ENCODE measurements around the gene OR4D2. TPM values are rescaled to one million over a fixed set of nuclear protein-coding genes. Genes with fewer than 3 reads are reported as not detected.

OR4D2 gene
- total RNA-seq, 3 donors from 2014 or later: not detected

DNA sequence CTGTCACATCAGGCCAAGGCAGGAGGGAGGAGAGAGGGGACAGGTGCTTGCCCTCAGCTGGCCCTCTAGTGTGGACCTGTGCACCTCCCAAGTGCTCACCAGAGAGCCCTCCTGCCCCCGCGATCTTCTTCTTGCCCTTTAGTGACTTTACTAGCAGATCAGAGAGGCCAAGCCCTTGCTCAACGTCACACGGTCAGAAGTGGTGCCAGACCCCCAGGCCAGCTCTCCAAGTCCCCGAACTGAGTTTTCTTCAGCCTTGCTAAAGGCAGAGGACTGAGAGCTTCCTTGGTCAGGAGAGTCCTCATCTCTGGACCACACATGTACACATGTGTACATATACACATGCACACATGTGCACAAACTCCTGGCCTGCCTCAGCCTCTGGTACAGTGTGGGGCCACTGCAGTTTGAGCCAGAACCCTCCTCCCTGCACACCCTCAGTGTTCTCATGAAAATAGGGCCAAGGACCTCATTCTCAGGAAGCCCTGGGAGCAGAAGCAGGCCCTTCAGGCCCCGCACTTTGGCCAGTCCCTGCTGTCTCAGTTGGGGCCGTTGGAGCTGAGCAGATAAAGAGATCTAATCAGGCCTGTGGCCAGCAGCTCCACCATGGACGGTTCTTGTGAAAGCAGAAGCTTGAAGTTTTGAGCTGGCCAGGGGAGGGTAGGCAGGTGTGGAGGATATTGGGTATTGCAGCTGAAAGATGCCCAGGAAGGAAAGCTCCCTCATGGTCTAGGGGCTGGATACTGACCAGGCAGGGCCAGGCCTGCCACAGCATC, 18.4 kb downstream of the OR4D2 start:
- no peak for DNase-seq (ENCODE audit: low spot score in 2 of 2)
- intact Hi-C loops (cut with DNase I; ENCODE audit: low total_unique reads): no loop called here
- H3K27me3 ChIP-seq: no peaks in the 10 kb centered on the region
- no peak overlapping the region for H3K27ac ChIP-seq
- no peaks in the 10 kb centered on the region for H3K9me3 ChIP-seq
- H3K4me1 ChIP-seq: peaks cover 0 to 5% of the 10 kb centered on the region in 2 donors
- H3K36me3 ChIP-seq: no peaks in the 10 kb centered on the region
- TF ChIP-seq, protein P1, sequence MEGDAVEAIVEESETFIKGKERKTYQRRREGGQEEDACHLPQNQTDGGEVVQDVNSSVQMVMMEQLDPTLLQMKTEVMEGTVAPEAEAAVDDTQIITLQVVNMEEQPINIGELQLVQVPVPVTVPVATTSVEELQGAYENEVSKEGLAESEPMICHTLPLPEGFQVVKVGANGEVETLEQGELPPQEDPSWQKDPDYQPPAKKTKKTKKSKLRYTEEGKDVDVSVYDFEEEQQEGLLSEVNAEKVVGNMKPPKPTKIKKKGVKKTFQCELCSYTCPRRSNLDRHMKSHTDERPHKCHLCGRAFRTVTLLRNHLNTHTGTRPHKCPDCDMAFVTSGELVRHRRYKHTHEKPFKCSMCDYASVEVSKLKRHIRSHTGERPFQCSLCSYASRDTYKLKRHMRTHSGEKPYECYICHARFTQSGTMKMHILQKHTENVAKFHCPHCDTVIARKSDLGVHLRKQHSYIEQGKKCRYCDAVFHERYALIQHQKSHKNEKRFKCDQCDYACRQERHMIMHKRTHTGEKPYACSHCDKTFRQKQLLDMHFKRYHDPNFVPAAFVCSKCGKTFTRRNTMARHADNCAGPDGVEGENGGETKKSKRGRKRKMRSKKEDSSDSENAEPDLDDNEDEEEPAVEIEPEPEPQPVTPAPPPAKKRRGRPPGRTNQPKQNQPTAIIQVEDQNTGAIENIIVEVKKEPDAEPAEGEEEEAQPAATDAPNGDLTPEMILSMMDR (IDR thresholded peaks at IDR 0.05): no peak
- TF ChIP-seq POLR2AphosphoS5 (IDR thresholded peaks at IDR 0.05): no peak
- TF ChIP-seq POLR2A (IDR thresholded peaks at IDR 0.05): no peak
- H3K4me3 ChIP-seq: no peak overlapping the region

DNA sequence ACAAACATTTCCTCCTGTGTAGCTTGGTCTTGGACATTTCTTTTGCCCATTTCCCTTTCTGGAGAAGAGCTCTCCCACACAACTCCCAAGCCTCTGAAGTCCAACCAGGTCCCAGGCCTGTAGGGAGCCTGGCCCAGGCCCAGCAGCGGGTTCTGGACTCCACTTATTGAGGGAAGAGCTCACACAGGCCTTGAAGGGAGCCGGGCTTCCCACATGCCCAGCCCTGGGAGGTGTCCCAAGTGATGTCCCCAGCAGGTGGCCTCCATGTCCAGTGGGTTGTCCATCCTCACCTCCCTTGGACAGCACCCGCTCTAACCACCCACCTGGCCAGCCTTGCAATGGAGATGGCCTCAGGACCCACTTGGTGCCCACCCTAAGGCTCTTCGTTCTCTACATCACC, 19.8 kb downstream of the OR4D2 start:
- no peak for TF ChIP-seq POLR2AphosphoS5 (IDR thresholded peaks at IDR 0.05)
- no peak for TF ChIP-seq POLR2A (IDR thresholded peaks at IDR 0.05)
- TF ChIP-seq, protein P1 (IDR thresholded peaks at IDR 0.05): no peak
- intact Hi-C loops (cut with DNase I; ENCODE audit: low total_unique reads): no loop called here

DNA sequence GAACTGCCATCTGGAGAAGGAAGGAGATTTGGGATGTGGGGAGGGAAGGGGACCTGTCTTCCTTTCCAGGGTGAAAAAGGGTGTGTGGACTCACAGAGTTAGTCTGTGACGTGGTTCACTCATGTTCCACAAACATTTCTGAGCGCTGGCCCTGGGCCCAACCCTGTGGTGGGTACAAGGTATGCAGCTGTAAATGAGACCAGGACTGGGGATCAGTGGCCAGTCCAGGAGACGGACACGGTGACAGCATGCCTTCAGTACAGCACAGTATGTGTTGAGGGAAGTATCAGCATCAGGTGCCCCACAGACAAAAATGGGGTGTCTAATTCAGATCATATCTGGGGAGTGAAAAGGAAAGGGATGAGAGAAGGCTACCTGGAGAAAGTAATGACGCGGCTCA, 20.3 kb downstream of the OR4D2 start:
- Histone ChIP-seq H3K4me1 (peaks cover 0 to 5% of the 10 kb centered on the region in 2 donors), H3K27ac (no peak overlapping the region), H3K27me3 (peaks cover 0 to 8% of the 10 kb centered on the region in 2 donors), H3K36me3 (no peaks in the 10 kb centered on the region), H3K4me3 (no peak overlapping the region), H3K9me3 (no peaks in the 10 kb centered on the region)
- TF ChIP-seq POLR2AphosphoS5 (IDR thresholded peaks at IDR 0.05): no peak
- TF ChIP-seq POLR2A (IDR thresholded peaks at IDR 0.05): no peak
- TF ChIP-seq, protein P1 (IDR thresholded peaks at IDR 0.05): no peak
- intact Hi-C loops (cut with DNase I; ENCODE audit: low total_unique reads): no loop called here
- DNase-seq (ENCODE audit: low spot score in 2 of 2): no peak

More for the DNA sequence above, 19.8 kb downstream of the OR4D2 start:
- Histone ChIP-seq H3K9me3 (no peaks in the 10 kb centered on the region), H3K36me3 (no peaks in the 10 kb centered on the region), H3K4me1 (peaks cover 0 to 5% of the 10 kb centered on the region in 2 donors), H3K27ac (no peak overlapping the region), H3K4me3 (no peak overlapping the region), H3K27me3 (peaks cover 0 to 8% of the 10 kb centered on the region in 2 donors)
- DNase-seq (ENCODE audit: low spot score in 2 of 2): no peak

DNA sequence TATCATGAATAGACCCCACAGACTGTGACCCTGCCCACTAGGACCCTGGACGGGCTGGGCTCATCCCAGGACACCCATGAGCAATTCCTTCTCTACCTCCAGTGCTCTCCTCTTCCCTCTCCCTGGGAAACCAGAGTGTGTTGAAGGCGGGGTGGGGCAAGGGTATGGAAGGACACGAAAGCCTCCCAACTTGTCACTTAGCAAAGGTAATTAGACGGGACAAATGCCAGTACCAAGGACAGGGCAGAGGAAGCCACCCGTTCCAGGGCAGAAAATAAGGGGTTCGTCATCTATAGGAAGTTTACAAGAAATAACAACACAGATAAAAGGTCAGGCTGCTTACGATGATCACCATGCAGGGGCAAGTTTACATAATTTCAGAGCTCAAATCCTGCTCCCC, 20.9 kb downstream of the OR4D2 start:
- DNase-seq (ENCODE audit: low spot score in 2 of 2): no peak
- H3K9me3 ChIP-seq: no peaks in the 10 kb centered on the region
- H3K27ac ChIP-seq: no peak overlapping the region
- TF ChIP-seq POLR2AphosphoS5 (IDR thresholded peaks at IDR 0.05) (no peak), POLR2A (IDR thresholded peaks at IDR 0.05) (no peak)
- TF ChIP-seq, protein P1 (IDR thresholded peaks at IDR 0.05): no peak
- H3K4me1 ChIP-seq: peaks cover 0 to 5% of the 10 kb centered on the region in 2 donors
- H3K4me3 ChIP-seq: no peak overlapping the region
- H3K27me3 ChIP-seq: peaks cover 0 to 8% of the 10 kb centered on the region in 2 donors
- intact Hi-C loops (cut with DNase I; ENCODE audit: low total_unique reads): no loop called here
- no peaks in the 10 kb centered on the region for H3K36me3 ChIP-seq

DNA sequence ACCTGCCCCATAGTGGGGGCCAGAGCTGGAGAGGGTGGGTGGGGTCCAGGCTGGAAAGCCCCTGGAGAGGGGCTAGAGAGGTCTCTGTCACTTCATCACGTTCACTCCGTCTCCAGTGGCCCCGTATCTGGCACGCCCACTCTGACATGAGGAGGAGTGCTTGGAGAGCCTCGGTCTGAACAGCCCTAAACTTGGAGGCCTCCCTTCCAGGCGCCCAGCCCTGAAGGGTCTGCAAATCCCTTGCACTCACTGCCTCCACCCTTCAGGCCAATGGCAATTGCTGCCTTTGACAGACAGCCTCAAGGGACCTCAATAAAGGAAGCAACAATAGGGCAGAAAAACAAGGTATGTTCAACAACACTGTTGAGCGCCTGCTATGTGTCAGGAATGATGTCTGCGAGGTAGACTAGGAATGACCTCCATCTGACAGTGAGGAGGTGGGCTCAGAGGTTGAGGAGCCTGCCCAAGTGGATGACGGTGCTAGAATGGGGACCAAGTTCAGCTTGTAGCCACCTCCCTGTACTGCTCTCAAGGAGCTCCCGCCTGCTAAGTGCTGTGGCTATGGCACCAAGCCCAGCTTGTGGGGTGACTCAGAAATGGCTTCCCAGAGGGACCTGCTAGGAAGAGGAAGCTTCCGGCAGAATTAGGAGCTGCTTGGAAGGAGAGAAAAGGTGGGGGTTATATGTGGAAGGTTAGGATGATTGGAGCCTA, 22.8 kb downstream of the OR4D2 start:
- no peak overlapping the region for H3K4me3 ChIP-seq
- H3K27me3 ChIP-seq: peaks cover 0 to 8% of the 10 kb centered on the region in 2 donors
- no peaks in the 10 kb centered on the region for H3K9me3 ChIP-seq
- peaks cover 0 to 5% of the 10 kb centered on the region in 2 donors for H3K4me1 ChIP-seq
- H3K36me3 ChIP-seq: no peaks in the 10 kb centered on the region
- TF ChIP-seq POLR2A (IDR thresholded peaks at IDR 0.05): no peak
- TF ChIP-seq POLR2AphosphoS5 (IDR thresholded peaks at IDR 0.05): no peak
- TF ChIP-seq, protein P1 (IDR thresholded peaks at IDR 0.05): no peak
- intact Hi-C loops (cut with DNase I; ENCODE audit: low total_unique reads): no loop called here
- DNase-seq (ENCODE audit: low spot score in 2 of 2): no peak
- no peak overlapping the region for H3K27ac ChIP-seq
